Right cardiac atrium (tissue), 5 donors: ENCODE results near the gene NBEAL2. TPM values are rescaled to one million over a fixed set of nuclear protein-coding genes. Genes with fewer than 3 reads are reported as not detected.

Experiments
- ATAC-seq, 2 donors: fragments of 200-7000 bp; cut with Tn5 transposase; one replicate each; pipeline versions ENCODE4 v1.8.0 to v1.9.1; 2020; ENCODE audit warnings: moderate library complexity in 2 of 2, mild to moderate bottlenecking in 1 of 2
- DNase-seq, 3 donors: peaks; one replicate each; pipeline ENCODE4 v3.0.0-alpha.2; 2020
- H3K27ac ChIP-seq: one replicate; pipeline ENCODE4 v1.5.1; 2013; ENCODE audit warnings: mild to moderate bottlenecking, low read length, control low read depth, moderate library complexity
- H3K27me3 ChIP-seq: one replicate; pipeline ENCODE4 v1.6.1; 2013; ENCODE audit not compliant: control insufficient read depth, insufficient read depth
- H3K4me1 ChIP-seq: one replicate; pipeline ENCODE4 v1.6.1; 2013; ENCODE audit warnings: low read length; ENCODE audit not compliant: control insufficient read depth, insufficient read depth
- H3K4me3 ChIP-seq: one replicate; pipeline ENCODE4 v1.5.1; 2013; ENCODE audit warnings: low read length, control low read depth
- H3K9me3 ChIP-seq: one replicate; pipeline ENCODE4 v1.6.1; 2013; ENCODE audit warnings: low read length; ENCODE audit not compliant: control insufficient read depth
- WGBS: extraction: QIAGEN DNeasy Blood & Tissue Kit; methylation state at CpG from one replicate; pipeline ENCODE4 v1.1.7; 2013; 5-methylcytosine and 5-hydroxymethylcytosine counted together
- intact Hi-C, 4 donors: fragments of 100-400 bp; cut with DNase I; formaldehyde crosslinking; loops; one replicate each; pipeline versions ENCODE4 v1.11.0 to v1.14.0; 2022 to 2023
- polyA plus RNA-seq: library from polyadenylated mRNA; stranded (reverse); fragments of 200-250 nt; gene quantifications from one replicate; pipeline ENCODE4 v1.2.3, GENCODE V29; 2013
- total RNA-seq, 4 donors: library from RNA; stranded (reverse); fragmentation: NEBNext Ultra II Directional; extraction: Animal tissue kit (Norgen Biotek cat#: 25700); gene quantifications; one replicate each; pipeline ENCODE4 v1.2.1, GENCODE V29; 2021
- donor health status: healthy with polysubstance abuse.
- donor health status: DM: no; HTN: yes; CAD: no.
- donor health status: DM: no; HTN: no; CAD: no.
- donor health status: DM: no; HTN: yes; CAD: no; lungs with severe emphysema.
- donor health status: DM: yes; HTN: yes; CAD: no.

NBEAL2 gene
- total and polyA plus RNA-seq, 5 donors = 13.7 to 20.1 (median 16.6) TPM

GRCh38 chr3:46966811-46967210 is 12.7 kb upstream of the NBEAL2 start:
- H3K9me3 ChIP-seq = no peaks in the 10 kb centered on the region
- no peak for ATAC-seq
- DNase-seq = no peak
- intact Hi-C loops = no loop called here
- H3K27me3 ChIP-seq = no peaks in the 10 kb centered on the region
- peaks cover 39% of the 10 kb centered on the region for H3K4me1 ChIP-seq
- H3K4me3 ChIP-seq = no peak overlapping the region
- WGBS = 85% methylated on average over 5 of the region's 5 CpGs
- H3K27ac ChIP-seq = no peak overlapping the region

GRCh38 chr3:46968783-46969428 is 10.6 kb upstream of the NBEAL2 start:
- Histone ChIP-seq H3K27me3 (no peaks in the 10 kb centered on the region), H3K27ac (no peak overlapping the region), H3K4me3 (no peak overlapping the region), H3K4me1 (peaks cover 40% of the 10 kb centered on the region), H3K9me3 (no peaks in the 10 kb centered on the region)
- ATAC-seq (no peak), DNase-seq (peak in 1 of 3 donors; percentile 36)
- intact Hi-C loops = no loop called here
- WGBS = 47% methylated on average over 9 of the region's 9 CpGs

- H3K4me1 ChIP-seq = peaks cover 38% of the 10 kb centered on the region
- H3K27ac ChIP-seq = peak overlapping the region; percentile 75
- peak in 2 of 3 donors; percentile 66 to 69 for DNase-seq
- ATAC-seq = peak; percentile 71 to 85
- no peaks in the 10 kb centered on the region for H3K27me3 ChIP-seq
- no peaks in the 10 kb centered on the region for H3K9me3 ChIP-seq
- H3K4me3 ChIP-seq = no peak overlapping the region
- 23% methylated on average over 3 of the region's 3 CpGs for WGBS
- intact Hi-C loops = no loop called here
Measured at GRCh38 chr3:46970391-46971091, 8.9 kb upstream of the NBEAL2 start.

GRCh38 chr3:46971151-46971550 is 8.3 kb upstream of the NBEAL2 start:
- H3K4me3 ChIP-seq = no peak overlapping the region
- peaks cover 38% of the 10 kb centered on the region for H3K4me1 ChIP-seq
- H3K9me3 ChIP-seq = no peaks in the 10 kb centered on the region
- intact Hi-C loops = no loop called here
- DNase-seq = peak in 1 of 3 donors; percentile 31
- 44% methylated on average over 6 of the region's 6 CpGs for WGBS
- H3K27ac ChIP-seq = peak overlapping the region; percentile 75
- ATAC-seq = no peak
- no peaks in the 10 kb centered on the region for H3K27me3 ChIP-seq

- H3K27me3 ChIP-seq = no peaks in the 10 kb centered on the region
- H3K9me3 ChIP-seq = no peaks in the 10 kb centered on the region
- no peak overlapping the region for H3K4me3 ChIP-seq
- H3K27ac ChIP-seq = no peak overlapping the region
- 69% methylated on average over 1 of the region's 1 CpG for WGBS
- peaks cover 35% of the 10 kb centered on the region for H3K4me1 ChIP-seq
- ATAC-seq (no peak), DNase-seq (no peak)
- intact Hi-C loops = no loop called here
Measured at GRCh38 chr3:46971742-46972141, 7.7 kb upstream of the NBEAL2 start.

GRCh38 chr3:46972396-46972795 is 7.1 kb upstream of the NBEAL2 start:
- Histone ChIP-seq H3K9me3 (no peaks in the 10 kb centered on the region), H3K27ac (no peak overlapping the region), H3K4me3 (no peak overlapping the region), H3K4me1 (peaks cover 31% of the 10 kb centered on the region), H3K27me3 (no peaks in the 10 kb centered on the region)
- intact Hi-C loops = no loop called here
- ATAC-seq (no peak), DNase-seq (no peak)
- WGBS = 82% methylated on average over 2 of the region's 2 CpGs

GRCh38 chr3:46974421-46975171 is 4.9 kb upstream of the NBEAL2 start:
- Histone ChIP-seq H3K4me3 (no peak overlapping the region), H3K9me3 (no peaks in the 10 kb centered on the region), H3K27ac (no peak overlapping the region), H3K4me1 (peaks cover 16% of the 10 kb centered on the region), H3K27me3 (no peaks in the 10 kb centered on the region)
- whole genome bisulfite sequencing = 77% methylated on average over 9 of the region's 9 CpGs
- ATAC-seq (no peak), DNase-seq (no peak)
- intact Hi-C loops = loop anchor here in 3 of 4 donors (5.0 kb wide), 2 partner anchors 37 to 47 kb away; no protein-coding TSS in a partner anchor

- WGBS = under 1% methylated on average over 64 of the region's 64 CpGs
- Histone ChIP-seq H3K27me3 (no peaks in the 10 kb centered on the region), H3K27ac (peak within 1 kb of the TSS; percentile 97), H3K4me1 (peaks cover 6% of the 10 kb centered on the region), H3K9me3 (no peaks in the 10 kb centered on the region), H3K4me3 (peak within 1 kb of the TSS; percentile 79)
- ATAC-seq = peak; percentile 91 to 92
- intact Hi-C loops = loop anchor here in 3 of 4 donors (5.0 kb wide), 2 partner anchors 39 to 49 kb away; no protein-coding TSS in a partner anchor
- DNase-seq = peak; percentile 95 to 97 (median 96)
Measured at GRCh38 chr3:46976326-46977190, 2.9 kb upstream of the NBEAL2 start, which contains the start of gene CCDC12. Gene CCDC12 (minus strand): TSS chr3:46976745. CDS start chr3:46976732, 13 bp downstream.

- ATAC-seq (no peak), DNase-seq (peak; percentile 21 to 43 (median 24))
- Histone ChIP-seq H3K9me3 (no peaks in the 10 kb centered on the region), H3K4me3 (no peak overlapping the region), H3K27me3 (no peaks in the 10 kb centered on the region), H3K27ac (no peak overlapping the region), H3K4me1 (peaks cover 3% of the 10 kb centered on the region)
- WGBS = 93% methylated on average over 5 of the region's 5 CpGs
- intact Hi-C loops = loop anchor here in 3 of 4 donors (5.0 kb wide), 2 partner anchors 41 to 51 kb away; no protein-coding TSS in a partner anchor
Measured at GRCh38 chr3:46977811-46978195, 1.7 kb upstream of the NBEAL2 start.

- peaks cover 3% of the 10 kb centered on the region for H3K4me1 ChIP-seq
- no peaks in the 10 kb centered on the region for H3K9me3 ChIP-seq
- intact Hi-C loops = loop anchor here in 3 of 4 donors (5.0 kb wide), 2 partner anchors 41 to 51 kb away; no protein-coding TSS in a partner anchor
- WGBS = 92% methylated on average over 9 of the region's 9 CpGs
- DNase-seq (peak; percentile 19 to 54 (median 53)), ATAC-seq (no peak)
- no peak overlapping the region for H3K27ac ChIP-seq
- no peak overlapping the region for H3K4me3 ChIP-seq
- H3K27me3 ChIP-seq = no peaks in the 10 kb centered on the region
Measured at GRCh38 chr3:46978381-46978780, 1.1 kb upstream of the NBEAL2 start.
